ENCODE results near the gene SUGCT.
"Not testable (repeated sequence)": the region's sequence is repeated elsewhere in the genome, so short reads cannot be mapped to it uniquely, and the experiment has no call there.

Gene SUGCT

GRCh38 chr7:40640566-40640965 lies 505.8 kb downstream of the SUGCT start:
- 100% methylated on average over 1 of the region's 3 CpGs; no CpG with 5 or more reads in 1 of the 2 experiments for WGBS, 2 experiments (ENCODE audit: insufficient coverage in 2 of 2)
- H3K36me3 ChIP-seq (ENCODE audit: control insufficient read depth, insufficient read depth, low read length): no peaks in the 10 kb centered on the region
- no peak overlapping the region for H3K4me3 ChIP-seq (ENCODE audit: extremely low read depth, insufficient read depth, low read length, poor library complexity, severe bottlenecking)
- no peaks in the 10 kb centered on the region for H3K9me3 ChIP-seq (ENCODE audit: control insufficient read depth, low read length)
- H3K4me1 ChIP-seq (ENCODE audit: control insufficient read depth, insufficient read depth, low read length, poor library complexity, severe bottlenecking): no peaks in the 10 kb centered on the region
- H3K27ac ChIP-seq (ENCODE audit: low read depth, low read length, severe bottlenecking): no peak overlapping the region

GRCh38 chr7:40641701-40642100 lies 506.9 kb downstream of the SUGCT start:
- 84 to 95% methylated on average over 4 to 6 of the region's 7 CpGs for WGBS, 2 experiments (ENCODE audit: insufficient coverage in 2 of 2)
- no peaks in the 10 kb centered on the region for H3K4me1 ChIP-seq (ENCODE audit: control insufficient read depth, insufficient read depth, low read length, poor library complexity, severe bottlenecking)
- H3K9me3 ChIP-seq (ENCODE audit: control insufficient read depth, low read length): no peaks in the 10 kb centered on the region
- no peaks in the 10 kb centered on the region for H3K36me3 ChIP-seq (ENCODE audit: control insufficient read depth, insufficient read depth, low read length)
- H3K27ac ChIP-seq (ENCODE audit: low read depth, low read length, severe bottlenecking): no peak overlapping the region
- H3K4me3 ChIP-seq (ENCODE audit: extremely low read depth, insufficient read depth, low read length, poor library complexity, severe bottlenecking): no peak overlapping the region

- Histone ChIP-seq H3K27ac (ENCODE audit: low read depth, low read length, severe bottlenecking) (no peak overlapping the region), H3K9me3 (ENCODE audit: control insufficient read depth, low read length) (no peaks in the 10 kb centered on the region), H3K36me3 (ENCODE audit: control insufficient read depth, insufficient read depth, low read length) (no peaks in the 10 kb centered on the region), H3K4me1 (ENCODE audit: control insufficient read depth, insufficient read depth, low read length, poor library complexity, severe bottlenecking) (no peaks in the 10 kb centered on the region), H3K4me3 (ENCODE audit: extremely low read depth, insufficient read depth, low read length, poor library complexity, severe bottlenecking) (no peak overlapping the region)
- 45 to 70% methylated on average over 2 of the region's 7 CpGs for WGBS, 2 experiments (ENCODE audit: insufficient coverage in 2 of 2)
These were observed 508.9 kb downstream of the SUGCT start for GRCh38 chr7:40643664-40644063.

- H3K4me3 ChIP-seq (ENCODE audit: extremely low read depth, insufficient read depth, low read length, poor library complexity, severe bottlenecking): no peak overlapping the region
- H3K36me3 ChIP-seq (ENCODE audit: control insufficient read depth, insufficient read depth, low read length): no peaks in the 10 kb centered on the region
- H3K9me3 ChIP-seq (ENCODE audit: control insufficient read depth, low read length): no peaks in the 10 kb centered on the region
- no peak overlapping the region for H3K27ac ChIP-seq (ENCODE audit: low read depth, low read length, severe bottlenecking)
- WGBS, 2 experiments (ENCODE audit: insufficient coverage in 2 of 2): 88 to 91% methylated on average over 14 of the region's 15 CpGs
- H3K4me1 ChIP-seq (ENCODE audit: control insufficient read depth, insufficient read depth, low read length, poor library complexity, severe bottlenecking): no peaks in the 10 kb centered on the region
These were observed 509.8 kb downstream of the SUGCT start for GRCh38 chr7:40644454-40645188.

GRCh38 chr7:40645197-40645596 lies 510.4 kb downstream of the SUGCT start:
- Histone ChIP-seq H3K4me1 (ENCODE audit: control insufficient read depth, insufficient read depth, low read length, poor library complexity, severe bottlenecking) (no peaks in the 10 kb centered on the region), H3K9me3 (ENCODE audit: control insufficient read depth, low read length) (no peaks in the 10 kb centered on the region), H3K4me3 (ENCODE audit: extremely low read depth, insufficient read depth, low read length, poor library complexity, severe bottlenecking) (no peak overlapping the region), H3K27ac (ENCODE audit: low read depth, low read length, severe bottlenecking) (no peak overlapping the region), H3K36me3 (ENCODE audit: control insufficient read depth, insufficient read depth, low read length) (no peaks in the 10 kb centered on the region)
- WGBS, 2 experiments (ENCODE audit: insufficient coverage in 2 of 2): 95 to 100% methylated on average over 3 of the region's 4 CpGs

GRCh38 chr7:40646717-40647116 lies 511.9 kb downstream of the SUGCT start:
- H3K9me3 ChIP-seq (ENCODE audit: control insufficient read depth, low read length): no peaks in the 10 kb centered on the region
- no peak overlapping the region for H3K27ac ChIP-seq (ENCODE audit: low read depth, low read length, severe bottlenecking)
- WGBS, 2 experiments (ENCODE audit: insufficient coverage in 2 of 2): 100% methylated on average over 1 of the region's 2 CpGs
- no peaks in the 10 kb centered on the region for H3K36me3 ChIP-seq (ENCODE audit: control insufficient read depth, insufficient read depth, low read length)
- H3K4me3 ChIP-seq (ENCODE audit: extremely low read depth, insufficient read depth, low read length, poor library complexity, severe bottlenecking): no peak overlapping the region
- no peaks in the 10 kb centered on the region for H3K4me1 ChIP-seq (ENCODE audit: control insufficient read depth, insufficient read depth, low read length, poor library complexity, severe bottlenecking)

GRCh38 chr7:40647719-40648118 lies 512.9 kb downstream of the SUGCT start:
- Histone ChIP-seq H3K27ac (ENCODE audit: low read depth, low read length, severe bottlenecking) (no peak overlapping the region), H3K4me1 (ENCODE audit: control insufficient read depth, insufficient read depth, low read length, poor library complexity, severe bottlenecking) (no peaks in the 10 kb centered on the region), H3K4me3 (ENCODE audit: extremely low read depth, insufficient read depth, low read length, poor library complexity, severe bottlenecking) (no peak overlapping the region), H3K9me3 (ENCODE audit: control insufficient read depth, low read length) (no peaks in the 10 kb centered on the region), H3K36me3 (ENCODE audit: control insufficient read depth, insufficient read depth, low read length) (no peaks in the 10 kb centered on the region)
- WGBS, 2 experiments (ENCODE audit: insufficient coverage in 2 of 2): 100% methylated on average over 1 to 2 of the region's 5 CpGs

- H3K36me3 ChIP-seq (ENCODE audit: control insufficient read depth, insufficient read depth, low read length): no peaks in the 10 kb centered on the region
- no peak overlapping the region for H3K4me3 ChIP-seq (ENCODE audit: extremely low read depth, insufficient read depth, low read length, poor library complexity, severe bottlenecking)
- H3K9me3 ChIP-seq (ENCODE audit: control insufficient read depth, low read length): no peaks in the 10 kb centered on the region
- no peak overlapping the region for H3K27ac ChIP-seq (ENCODE audit: low read depth, low read length, severe bottlenecking)
- no peaks in the 10 kb centered on the region for H3K4me1 ChIP-seq (ENCODE audit: control insufficient read depth, insufficient read depth, low read length, poor library complexity, severe bottlenecking)
- WGBS, 2 experiments (ENCODE audit: insufficient coverage in 2 of 2): no CpG with 5 or more reads among the region's 1 CpG
These were observed 514.4 kb downstream of the SUGCT start for GRCh38 chr7:40649247-40649646.

- WGBS, 2 experiments (ENCODE audit: insufficient coverage in 2 of 2): no CpG with 5 or more reads among the region's 1 CpG
- not testable (repeated sequence) for H3K4me1 ChIP-seq (ENCODE audit: control insufficient read depth, insufficient read depth, low read length, poor library complexity, severe bottlenecking); H3K9me3 ChIP-seq (ENCODE audit: control insufficient read depth, low read length); H3K4me3 ChIP-seq (ENCODE audit: extremely low read depth, insufficient read depth, low read length, poor library complexity, severe bottlenecking); H3K27ac ChIP-seq (ENCODE audit: low read depth, low read length, severe bottlenecking); H3K36me3 ChIP-seq (ENCODE audit: control insufficient read depth, insufficient read depth, low read length)
These were observed 516.1 kb downstream of the SUGCT start for GRCh38 chr7:40650903-40651302.

GRCh38 chr7:40654171-40654570 lies 519.4 kb downstream of the SUGCT start:
- H3K4me3 ChIP-seq (ENCODE audit: extremely low read depth, insufficient read depth, low read length, poor library complexity, severe bottlenecking): no peak overlapping the region
- no peak overlapping the region for H3K27ac ChIP-seq (ENCODE audit: low read depth, low read length, severe bottlenecking)
- H3K36me3 ChIP-seq (ENCODE audit: control insufficient read depth, insufficient read depth, low read length): no peaks in the 10 kb centered on the region
- peaks cover 9% of the 10 kb centered on the region for H3K4me1 ChIP-seq (ENCODE audit: control insufficient read depth, insufficient read depth, low read length, poor library complexity, severe bottlenecking)
- WGBS, 2 experiments (ENCODE audit: insufficient coverage in 2 of 2): 94 to 95% methylated on average over 2 of the region's 4 CpGs
- H3K9me3 ChIP-seq (ENCODE audit: control insufficient read depth, low read length): no peaks in the 10 kb centered on the region

GRCh38 chr7:40655426-40655825 lies 520.6 kb downstream of the SUGCT start:
- Histone ChIP-seq H3K9me3 (ENCODE audit: control insufficient read depth, low read length) (no peaks in the 10 kb centered on the region), H3K4me3 (ENCODE audit: extremely low read depth, insufficient read depth, low read length, poor library complexity, severe bottlenecking) (no peak overlapping the region), H3K4me1 (ENCODE audit: control insufficient read depth, insufficient read depth, low read length, poor library complexity, severe bottlenecking) (peaks cover 9% of the 10 kb centered on the region), H3K27ac (ENCODE audit: low read depth, low read length, severe bottlenecking) (no peak overlapping the region), H3K36me3 (ENCODE audit: control insufficient read depth, insufficient read depth, low read length) (no peaks in the 10 kb centered on the region)
- 100% methylated on average over 1 of the region's 1 CpG for WGBS, 2 experiments (ENCODE audit: insufficient coverage in 2 of 2)
